PC-9 (cell line): ENCODE measurements around the gene TTC4. TPM values are rescaled to one million over a fixed set of nuclear protein-coding genes. Genes with fewer than 3 reads are reported as not detected.

Experiments used
- total RNA-seq: library from RNA; stranded (reverse); gene quantifications from 2 replicates; pipeline ENCODE4 v1.2.3, GENCODE V29; 2021

Gene TTC4
- total RNA-seq, 1 experiment from 2014 or later: 31.5 TPM

Other genes starting within 250 kb of the TTC4 start
- gene ACOT11, start 167.6 kb upstream of the TTC4 start, total RNA-seq: 24.9 and 25.7 TPM in 2 replicates
- not detected in 2 replicates for gene FAM151A, start 92.3 kb upstream of the TTC4 start, total RNA-seq
- 0.45 TPM in 1 of 2 replicates, not detected in the other for gene MROH7, start 74.1 kb upstream of the TTC4 start, total RNA-seq
- 12.9 and 13.4 TPM in 2 replicates for gene PARS2, start 48.7 kb downstream of the TTC4 start, total RNA-seq
- 24.1 and 26.3 TPM in 2 replicates for gene TTC22, start 85.5 kb downstream of the TTC4 start, total RNA-seq
- 195 and 369 TPM in 2 replicates for gene DHCR24, start 171.3 kb downstream of the TTC4 start, total RNA-seq